HEK293 (cell line): ENCODE measurements around the gene VARS1.
A peak's percentile ranks its signal among the peaks of the same experiment; 100 is the strongest.

Source experiments
- CTCF ChIA-PET: fragments of 350-600 bp; formaldehyde crosslinking; extraction: SDS; loops from one replicate; lab custom pipeline; 2021; ENCODE audit warnings: antibody characterized with exemption; lab: Yijun Ruan, JAX
- POLR2A ChIA-PET: fragments of 300-600 bp; formaldehyde crosslinking; extraction: SDS; loops from one replicate; lab custom pipeline; 2020; ENCODE audit warnings: antibody characterized with exemption, inconsistent platforms; lab: Yijun Ruan, JAX
- H3K27ac ChIP-seq: fragments of 200-500 bp; sonication (Bioruptor generic); 2 replicates; pipeline ENCODE4 v1.5.1; 2014; ENCODE audit warnings: low read depth, low read length, control low read depth, inconsistent platforms; ENCODE audit errors: extremely low read depth
- H3K36me3 ChIP-seq, 2 experiments: fragments of 200-500 bp in 1 of 2; sonication (Bioruptor generic) in 1 of 2; 1 replicate in 1 of 2; 2 replicates in 1 of 2; pipeline ENCODE4 v1.5.1; 2014 to 2017; ENCODE audit warnings: inconsistent platforms in 2 of 2, low read length in 2 of 2; ENCODE audit not compliant: control insufficient read depth in 2 of 2, insufficient read depth in 1 of 2
- H3K4me1 ChIP-seq: fragments of 200-500 bp; sonication (Bioruptor generic); 2 replicates; pipeline ENCODE4 v1.5.1; 2014; ENCODE audit warnings: mild to moderate bottlenecking, low read length, inconsistent platforms; ENCODE audit not compliant: control insufficient read depth, insufficient read depth
- H3K4me3 ChIP-seq: 2 replicates; pipeline ENCODE4 v1.5.1; 2011; ENCODE audit warnings: low read depth, mild to moderate bottlenecking, control low read depth, low read length, moderate library complexity
- H3K9me3 ChIP-seq: fragments of 200-500 bp; sonication (Bioruptor generic); 2 replicates; pipeline ENCODE4 v1.5.1; 2014; ENCODE audit warnings: low read depth, low read length, inconsistent platforms; ENCODE audit not compliant: control insufficient read depth, insufficient read depth
- KLF16 ChIP-seq: fragments of 450-650 bp; formaldehyde crosslinking; IDR thresholded peaks from 2 replicates; pipeline ENCODE4 v1.5.1; 2017; ENCODE audit warnings: missing biosample characterization, missing genetic modification characterization
- MEIS1 ChIP-seq: sonication (generic); formaldehyde crosslinking; IDR thresholded peaks from 2 replicates; pipeline ENCODE4 v1.8.1; 2022; ENCODE audit warnings: missing genetic modification reagents, mild to moderate bottlenecking, borderline replicate concordance
- MZF1 ChIP-seq: fragments of 450-650 bp; formaldehyde crosslinking; IDR thresholded peaks from 2 replicates; pipeline ENCODE4 v1.5.1; 2017; ENCODE audit warnings: missing biosample characterization, missing genetic modification characterization, borderline replicate concordance
- ZBTB21 ChIP-seq: fragments of 450-650 bp; formaldehyde crosslinking; IDR thresholded peaks from 2 replicates; pipeline ENCODE4 v1.5.1; 2017; ENCODE audit warnings: missing biosample characterization, missing genetic modification characterization
- ZBTB48 ChIP-seq: fragments of 450-650 bp; formaldehyde crosslinking; IDR thresholded peaks from 2 replicates; pipeline ENCODE4 v1.5.1; 2016; ENCODE audit warnings: missing biosample characterization, missing genetic modification characterization
- ZFP37 ChIP-seq: fragments of 450-650 bp; formaldehyde crosslinking; IDR thresholded peaks from 2 replicates; pipeline ENCODE4 v1.5.1; 2016; ENCODE audit warnings: missing biosample characterization, missing genetic modification characterization
- ZNF112 ChIP-seq: fragments of 450-650 bp; formaldehyde crosslinking; IDR thresholded peaks from 2 replicates; pipeline ENCODE4 v1.5.0; 2017; ENCODE audit warnings: missing biosample characterization, missing genetic modification characterization
- ZNF16 ChIP-seq: fragments of 450-650 bp; formaldehyde crosslinking; IDR thresholded peaks from 2 replicates; pipeline ENCODE4 v1.5.1; 2016; ENCODE audit warnings: low read depth, missing biosample characterization, missing genetic modification characterization
- ZNF175 ChIP-seq: fragments of 450-650 bp; formaldehyde crosslinking; IDR thresholded peaks from 2 replicates; pipeline ENCODE4 v1.5.1; 2016; ENCODE audit warnings: missing biosample characterization, missing genetic modification characterization
- ZNF223 ChIP-seq: fragments of 450-650 bp; formaldehyde crosslinking; IDR thresholded peaks from 2 replicates; pipeline ENCODE4 v1.5.1; 2016; ENCODE audit warnings: missing biosample characterization, missing genetic modification characterization
- ZNF394 ChIP-seq: fragments of 450-650 bp; formaldehyde crosslinking; IDR thresholded peaks from 2 replicates; pipeline ENCODE4 v1.5.1; 2016; ENCODE audit warnings: missing biosample characterization, missing genetic modification characterization, mild to moderate bottlenecking, moderate library complexity, borderline replicate concordance
- ZNF423 ChIP-seq: fragments of 450-650 bp; formaldehyde crosslinking; IDR thresholded peaks from 2 replicates; pipeline ENCODE4 v1.5.1; 2016; ENCODE audit warnings: missing biosample characterization, missing genetic modification characterization
- ZNF521 ChIP-seq: fragments of 450-650 bp; formaldehyde crosslinking; IDR thresholded peaks from 2 replicates; pipeline ENCODE4 v1.5.1; 2017; ENCODE audit warnings: missing biosample characterization, mild to moderate bottlenecking, missing genetic modification characterization
- ZNF530 ChIP-seq: fragments of 450-650 bp; formaldehyde crosslinking; IDR thresholded peaks from 2 replicates; pipeline ENCODE4 v1.5.1; 2016; ENCODE audit warnings: low read depth, missing biosample characterization, missing genetic modification characterization
- ZNF561 ChIP-seq: fragments of 450-650 bp; IDR thresholded peaks from 2 replicates; pipeline ENCODE4 v1.5.1; 2018; ENCODE audit warnings: missing biosample characterization, missing genetic modification characterization, borderline replicate concordance
- ZNF585B ChIP-seq: fragments of 450-650 bp; formaldehyde crosslinking; IDR thresholded peaks from 2 replicates; pipeline ENCODE4 v1.5.1; 2016; ENCODE audit warnings: missing biosample characterization, missing genetic modification characterization
- ZNF747 ChIP-seq: fragments of 450-650 bp; formaldehyde crosslinking; IDR thresholded peaks from 2 replicates; pipeline ENCODE4 v1.5.1; 2016; ENCODE audit warnings: missing biosample characterization, missing genetic modification characterization
- ZNF777 ChIP-seq: fragments of 450-650 bp; formaldehyde crosslinking; IDR thresholded peaks from 2 replicates; pipeline ENCODE4 v1.5.1; 2017; ENCODE audit warnings: missing biosample characterization, missing genetic modification characterization, borderline replicate concordance
- ZNF837 ChIP-seq: fragments of 450-650 bp; formaldehyde crosslinking; IDR thresholded peaks from 2 replicates; pipeline ENCODE4 v1.5.1; 2016; ENCODE audit warnings: missing biosample characterization, missing genetic modification characterization
- TF ChIP-seq, protein P1 (sequence below): fragments of 450-650 bp; formaldehyde crosslinking; IDR thresholded peaks from 2 replicates; pipeline ENCODE4 v1.5.1; 2016; ENCODE audit warnings: missing biosample characterization, missing genetic modification characterization
- TF ChIP-seq, protein P2 (sequence below): fragments of 450-650 bp; formaldehyde crosslinking; conservative IDR thresholded peaks from 2 replicates; pipeline ENCODE4 v1.5.1; 2016; ENCODE audit warnings: low read depth, missing biosample characterization, missing genetic modification characterization
- TF ChIP-seq, protein P3 (sequence below): fragments of 450-650 bp; formaldehyde crosslinking; IDR thresholded peaks from 2 replicates; pipeline ENCODE4 v1.5.1; 2016; ENCODE audit warnings: missing biosample characterization, missing genetic modification characterization
- TF ChIP-seq, protein P4 (sequence below): fragments of 450-650 bp; formaldehyde crosslinking; IDR thresholded peaks from 2 replicates; pipeline ENCODE4 v1.5.1; 2016; ENCODE audit warnings: missing biosample characterization, missing genetic modification characterization, borderline replicate concordance

Gene VARS1

DNA sequence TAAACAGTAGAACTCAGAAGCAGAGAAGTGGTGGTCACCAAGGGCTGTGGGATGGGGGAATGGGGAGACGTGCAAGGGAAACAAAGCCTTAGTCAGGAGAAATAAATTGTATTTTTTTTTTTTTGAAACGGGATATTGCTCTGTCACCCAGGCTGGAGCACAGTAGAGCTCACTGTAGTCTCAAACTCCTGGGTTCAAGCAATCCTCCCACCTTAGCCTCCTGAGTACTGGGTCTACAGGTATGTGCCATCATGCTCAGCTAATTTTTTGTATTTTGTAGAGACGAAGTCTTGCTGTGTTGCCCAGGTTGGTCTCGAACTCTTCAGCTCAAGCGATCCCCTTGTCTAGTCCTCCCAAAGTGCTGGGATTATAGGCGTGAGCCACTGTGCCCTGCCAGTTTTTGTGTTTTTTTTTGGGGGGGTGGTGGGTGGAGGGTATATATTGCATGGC is 35.4 kb upstream of the VARS1 start:
- ChIA-PET POLR2A (interaction anchor here (0.6 to 8.1 kb wide), 20 partner anchors 12 to 297 kb away, joined by 3 to 93 read pairs (median 7); partner anchors contain the start of genes ATF6B, BAG6, CLIC1 and DDX39B), CTCF (interaction anchor here (0.6 to 4.4 kb wide), 19 partner anchors 13 to 1243 kb away, joined by 3 to 18 read pairs (median 6); partner anchors contain the start of genes C6orf47, CLIC1, EHMT2 and HLA-DPA1)
- no peaks in the 10 kb centered on the region for H3K9me3 ChIP-seq
- H3K4me3 ChIP-seq, result peak overlapping the region; percentile 64
- H3K36me3 ChIP-seq, result peaks cover 1 to 25% of the 10 kb centered on the region in 2 experiments; a peak in 2 of 3 replicates
- no peaks in the 10 kb centered on the region for H3K4me1 ChIP-seq
- peak; percentile 79 for TF ChIP-seq MZF1
- TF ChIP-seq ZNF394, result 0 out of 2 replicates have a peak, but pooled peaks have one; percentile 2
- TF ChIP-seq ZNF175 (tag by site-specific recombination), result no peak
- TF ChIP-seq ZNF777 (tag by site-specific recombination), result no peak
- peak overlapping the region; percentile 32; the same call in 1 of the 2 replicates for H3K27ac ChIP-seq

DNA sequence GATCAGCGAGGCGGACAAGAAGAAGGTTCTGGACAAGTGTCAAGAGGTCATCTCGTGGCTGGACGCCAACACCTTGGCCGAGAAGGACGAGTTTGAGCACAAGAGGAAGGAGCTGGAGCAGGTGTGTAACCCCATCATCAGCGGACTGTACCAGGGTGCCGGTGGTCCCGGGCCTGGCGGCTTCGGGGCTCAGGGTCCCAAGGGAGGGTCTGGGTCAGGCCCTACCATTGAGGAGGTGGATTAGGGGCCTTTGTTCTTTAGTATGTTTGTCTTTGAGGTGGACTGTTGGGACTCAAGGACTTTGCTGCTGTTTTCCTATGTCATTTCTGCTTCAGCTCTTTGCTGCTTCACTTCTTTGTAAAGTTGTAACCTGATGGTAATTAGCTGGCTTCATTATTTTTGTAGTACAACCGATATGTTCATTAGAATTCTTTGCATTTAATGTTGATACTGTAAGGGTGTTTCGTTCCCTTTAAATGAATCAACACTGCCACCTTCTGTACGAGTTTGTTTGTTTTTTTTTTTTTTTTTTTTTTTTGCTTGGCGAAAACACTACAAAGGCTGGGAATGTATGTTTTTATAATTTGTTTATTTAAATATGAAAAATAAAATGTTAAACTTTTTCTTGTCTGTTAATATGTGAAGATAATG is 34.2 kb upstream of the VARS1 start:
- POLR2A ChIA-PET, result interaction anchor here (0.6 to 8.1 kb wide), 31 partner anchors 8 to 1052 kb away, joined by 3 to 93 read pairs (median 6); partner anchors contain the start of genes BAG6, CLIC1, DDX39B and GPANK1
- Histone ChIP-seq H3K4me3 (peak overlapping the region; percentile 64), H3K9me3 (no peaks in the 10 kb centered on the region), H3K36me3 (peaks cover 0 to 24% of the 10 kb centered on the region in 2 experiments; a peak in 2 of 3 replicates), H3K27ac (peak overlapping the region; percentile 72), H3K4me1 (no peaks in the 10 kb centered on the region)
- CTCF ChIA-PET, result interaction anchor here (0.6 to 4.4 kb wide), 23 partner anchors 15 to 416 kb away, joined by 3 to 18 read pairs (median 4); partner anchors contain the start of genes CLIC1, LSM2, LY6G5C and VARS1
- TF ChIP-seq MEIS1 (CRISPR knock-in tag) (no peak), ZNF223 (no peak), ZNF585B (no peak), ZNF530 (no peak), ZNF747 (tag by site-specific recombination) (no peak), ZNF521 (tag by site-specific recombination) (no peak), ZNF837 (tag by site-specific recombination) (no peak), ZNF423 (tag by site-specific recombination) (no peak), ZFP37 (tag by site-specific recombination) (peak; percentile 42; the same call in 1 of the 2 replicates), KLF16 (tag by site-specific recombination) (no peak), ZNF561 (tag by site-specific recombination) (no peak), ZBTB21 (tag by site-specific recombination) (no peak), ZNF16 (no peak), ZBTB48 (tag by site-specific recombination) (peak; percentile 85), ZNF112 (tag by site-specific recombination) (no peak)
- TF ChIP-seq, protein P1, sequence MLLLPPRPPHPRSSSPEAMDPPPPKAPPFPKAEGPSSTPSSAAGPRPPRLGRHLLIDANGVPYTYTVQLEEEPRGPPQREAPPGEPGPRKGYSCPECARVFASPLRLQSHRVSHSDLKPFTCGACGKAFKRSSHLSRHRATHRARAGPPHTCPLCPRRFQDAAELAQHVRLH (tag by site-specific recombination), result 0 out of 2 replicates have a peak, but pooled peaks have one; percentile 15
- TF ChIP-seq, protein P2, sequence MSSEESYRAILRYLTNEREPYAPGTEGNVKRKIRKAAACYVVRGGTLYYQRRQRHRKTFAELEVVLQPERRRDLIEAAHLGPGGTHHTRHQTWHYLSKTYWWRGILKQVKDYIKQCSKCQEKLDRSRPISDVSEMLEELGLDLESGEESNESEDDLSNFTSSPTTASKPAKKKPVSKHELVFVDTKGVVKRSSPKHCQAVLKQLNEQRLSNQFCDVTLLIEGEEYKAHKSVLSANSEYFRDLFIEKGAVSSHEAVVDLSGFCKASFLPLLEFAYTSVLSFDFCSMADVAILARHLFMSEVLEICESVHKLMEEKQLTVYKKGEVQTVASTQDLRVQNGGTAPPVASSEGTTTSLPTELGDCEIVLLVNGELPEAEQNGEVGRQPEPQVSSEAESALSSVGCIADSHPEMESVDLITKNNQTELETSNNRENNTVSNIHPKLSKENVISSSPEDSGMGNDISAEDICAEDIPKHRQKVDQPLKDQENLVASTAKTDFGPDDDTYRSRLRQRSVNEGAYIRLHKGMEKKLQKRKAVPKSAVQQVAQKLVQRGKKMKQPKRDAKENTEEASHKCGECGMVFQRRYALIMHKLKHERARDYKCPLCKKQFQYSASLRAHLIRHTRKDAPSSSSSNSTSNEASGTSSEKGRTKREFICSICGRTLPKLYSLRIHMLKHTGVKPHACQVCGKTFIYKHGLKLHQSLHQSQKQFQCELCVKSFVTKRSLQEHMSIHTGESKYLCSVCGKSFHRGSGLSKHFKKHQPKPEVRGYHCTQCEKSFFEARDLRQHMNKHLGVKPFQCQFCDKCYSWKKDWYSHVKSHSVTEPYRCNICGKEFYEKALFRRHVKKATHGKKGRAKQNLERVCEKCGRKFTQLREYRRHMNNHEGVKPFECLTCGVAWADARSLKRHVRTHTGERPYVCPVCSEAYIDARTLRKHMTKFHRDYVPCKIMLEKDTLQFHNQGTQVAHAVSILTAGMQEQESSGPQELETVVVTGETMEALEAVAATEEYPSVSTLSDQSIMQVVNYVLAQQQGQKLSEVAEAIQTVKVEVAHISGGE (tag by site-specific recombination), result 0 out of 2 replicates have a peak, but pooled peaks have one; percentile 6
- TF ChIP-seq, protein P3, sequence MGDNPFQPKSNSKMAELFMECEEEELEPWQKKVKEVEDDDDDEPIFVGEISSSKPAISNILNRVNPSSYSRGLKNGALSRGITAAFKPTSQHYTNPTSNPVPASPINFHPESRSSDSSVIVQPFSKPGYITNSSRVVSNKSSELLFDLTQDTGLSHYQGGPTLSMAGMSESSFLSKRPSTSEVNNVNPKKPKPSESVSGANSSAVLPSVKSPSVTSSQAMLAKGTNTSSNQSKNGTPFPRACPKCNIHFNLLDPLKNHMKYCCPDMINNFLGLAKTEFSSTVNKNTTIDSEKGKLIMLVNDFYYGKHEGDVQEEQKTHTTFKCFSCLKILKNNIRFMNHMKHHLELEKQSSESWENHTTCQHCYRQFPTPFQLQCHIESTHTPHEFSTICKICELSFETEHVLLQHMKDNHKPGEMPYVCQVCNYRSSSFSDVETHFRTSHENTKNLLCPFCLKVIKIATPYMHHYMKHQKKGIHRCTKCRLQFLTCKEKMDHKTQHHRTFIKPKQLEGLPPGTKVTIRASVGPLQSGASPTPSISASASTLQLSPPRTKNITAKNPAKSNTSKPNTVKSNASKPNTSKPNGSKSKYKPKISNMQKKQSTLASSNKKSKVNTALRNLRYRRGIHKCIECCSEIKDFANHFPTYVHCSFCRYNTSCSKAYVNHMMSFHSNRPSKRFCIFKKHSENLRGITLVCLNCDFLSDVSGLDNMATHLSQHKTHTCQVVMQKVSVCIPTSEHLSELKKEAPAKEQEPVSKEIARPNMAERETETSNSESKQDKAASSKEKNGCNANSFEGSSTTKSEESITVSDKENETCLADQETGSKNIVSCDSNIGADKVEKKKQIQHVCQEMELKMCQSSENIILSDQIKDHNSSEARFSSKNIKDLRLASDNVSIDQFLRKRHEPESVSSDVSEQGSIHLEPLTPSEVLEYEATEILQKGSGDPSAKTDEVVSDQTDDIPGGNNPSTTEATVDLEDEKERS (tag by site-specific recombination), result no peak
- TF ChIP-seq, protein P4, sequence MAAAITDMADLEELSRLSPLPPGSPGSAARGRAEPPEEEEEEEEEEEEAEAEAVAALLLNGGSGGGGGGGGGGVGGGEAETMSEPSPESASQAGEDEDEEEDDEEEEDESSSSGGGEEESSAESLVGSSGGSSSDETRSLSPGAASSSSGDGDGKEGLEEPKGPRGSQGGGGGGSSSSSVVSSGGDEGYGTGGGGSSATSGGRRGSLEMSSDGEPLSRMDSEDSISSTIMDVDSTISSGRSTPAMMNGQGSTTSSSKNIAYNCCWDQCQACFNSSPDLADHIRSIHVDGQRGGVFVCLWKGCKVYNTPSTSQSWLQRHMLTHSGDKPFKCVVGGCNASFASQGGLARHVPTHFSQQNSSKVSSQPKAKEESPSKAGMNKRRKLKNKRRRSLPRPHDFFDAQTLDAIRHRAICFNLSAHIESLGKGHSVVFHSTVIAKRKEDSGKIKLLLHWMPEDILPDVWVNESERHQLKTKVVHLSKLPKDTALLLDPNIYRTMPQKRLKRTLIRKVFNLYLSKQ (tag by site-specific recombination), result no peak
